Type B pancreatic cell (in vitro differentiated cells): ENCODE data around the gene CAPN14. TPM values are rescaled to one million over a fixed set of nuclear protein-coding genes. Genes with fewer than 3 reads are reported as not detected.

ENCODE experiments used
- DNase-seq: peaks from one replicate; pipeline ENCODE4 v3.0.0; 2021; ENCODE audit warnings: mixed read lengths; ENCODE audit not compliant: unreplicated experiment; ENCODE audit errors: extremely low spot score
- H3K27ac Mint-ChIP-seq: 2 replicates; pipeline ENCODE4 v1.8.0; 2021; ENCODE audit warnings: mild to moderate bottlenecking, mixed read lengths
- H3K27me3 Mint-ChIP-seq: 2 replicates; pipeline ENCODE4 v1.8.0; 2021; ENCODE audit warnings: mixed read lengths
- H3K36me3 Mint-ChIP-seq: 2 replicates; pipeline ENCODE4 v1.8.0; 2021; ENCODE audit warnings: mixed read lengths
- H3K4me1 Mint-ChIP-seq: one replicate; pipeline ENCODE4 v1.8.0; 2021; ENCODE audit warnings: mixed read lengths; ENCODE audit not compliant: unreplicated experiment
- H3K4me3 Mint-ChIP-seq: 2 replicates; pipeline ENCODE4 v1.8.0; 2021; ENCODE audit warnings: mild to moderate bottlenecking, mixed read lengths
- H3K9me3 Mint-ChIP-seq: 2 replicates; pipeline ENCODE4 v1.8.0; 2021; ENCODE audit warnings: mixed read lengths
- total RNA-seq: library from RNA; stranded (reverse); gene quantifications from 2 replicates; pipeline ENCODE4 v1.2.1, GENCODE V29; 2021; ENCODE audit warnings: low replicate concordance
- TF ChIP-seq, protein P1 (sequence below): fragments of 200-600 bp; sonication (generic); conservative IDR thresholded peaks from 2 replicates; pipeline ENCODE4 v1.5.0; 2021; ENCODE audit warnings: antibody characterized with exemption, mild to moderate bottlenecking

CAPN14 gene
- total RNA-seq, 1 donor from 2014 or later, result 0.39 TPM

DNA sequence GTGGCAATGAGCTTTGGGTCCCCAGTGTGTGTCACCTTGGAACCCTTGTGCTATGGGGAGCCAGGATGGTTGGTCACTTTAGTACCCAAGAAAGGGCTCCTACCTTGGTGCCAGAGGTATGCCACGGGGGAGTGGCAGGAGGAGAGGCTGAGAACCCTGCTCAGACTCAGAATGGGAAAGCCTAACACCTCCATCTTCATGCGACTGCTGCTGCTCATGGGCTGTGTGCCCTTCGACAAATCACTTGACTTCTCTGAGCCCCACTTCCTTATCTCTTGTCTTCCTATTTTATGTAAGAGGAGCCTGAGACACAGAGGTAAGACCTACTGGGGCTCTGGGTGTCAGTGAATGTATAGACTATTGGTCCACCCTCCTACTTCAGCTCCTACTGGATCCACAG, 41.8 kb upstream of the CAPN14 start:
- Mint-ChIP-seq H3K9me3 (no peaks in the 10 kb centered on the region), H3K27ac (no peak overlapping the region), H3K4me1 (no peaks in the 10 kb centered on the region), H3K4me3 (no peak overlapping the region), H3K27me3 (no peaks in the 10 kb centered on the region), H3K36me3 (peaks cover 4% of the 10 kb centered on the region)
- DNase-seq, result no peak
- TF ChIP-seq, protein P1, sequence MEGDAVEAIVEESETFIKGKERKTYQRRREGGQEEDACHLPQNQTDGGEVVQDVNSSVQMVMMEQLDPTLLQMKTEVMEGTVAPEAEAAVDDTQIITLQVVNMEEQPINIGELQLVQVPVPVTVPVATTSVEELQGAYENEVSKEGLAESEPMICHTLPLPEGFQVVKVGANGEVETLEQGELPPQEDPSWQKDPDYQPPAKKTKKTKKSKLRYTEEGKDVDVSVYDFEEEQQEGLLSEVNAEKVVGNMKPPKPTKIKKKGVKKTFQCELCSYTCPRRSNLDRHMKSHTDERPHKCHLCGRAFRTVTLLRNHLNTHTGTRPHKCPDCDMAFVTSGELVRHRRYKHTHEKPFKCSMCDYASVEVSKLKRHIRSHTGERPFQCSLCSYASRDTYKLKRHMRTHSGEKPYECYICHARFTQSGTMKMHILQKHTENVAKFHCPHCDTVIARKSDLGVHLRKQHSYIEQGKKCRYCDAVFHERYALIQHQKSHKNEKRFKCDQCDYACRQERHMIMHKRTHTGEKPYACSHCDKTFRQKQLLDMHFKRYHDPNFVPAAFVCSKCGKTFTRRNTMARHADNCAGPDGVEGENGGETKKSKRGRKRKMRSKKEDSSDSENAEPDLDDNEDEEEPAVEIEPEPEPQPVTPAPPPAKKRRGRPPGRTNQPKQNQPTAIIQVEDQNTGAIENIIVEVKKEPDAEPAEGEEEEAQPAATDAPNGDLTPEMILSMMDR, result no peak

DNA sequence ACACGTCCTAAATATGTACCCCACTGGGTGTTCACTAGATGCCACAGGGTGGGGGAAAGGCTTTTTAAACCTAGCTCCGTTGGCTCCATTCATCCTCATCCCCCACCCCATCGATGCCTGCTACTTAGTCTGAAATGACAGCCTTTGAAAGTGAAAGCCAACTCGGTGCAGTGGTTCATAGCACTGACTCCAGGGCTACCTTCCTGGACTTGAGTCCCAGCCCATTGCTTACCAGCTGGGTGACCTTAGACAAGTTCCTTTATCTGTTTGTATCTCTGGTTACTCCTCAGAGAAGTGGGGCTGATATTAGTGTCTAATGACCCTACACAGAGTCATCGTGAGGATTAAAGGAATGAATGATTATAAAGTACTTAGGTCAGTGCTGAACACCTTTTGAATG, 41.0 kb upstream of the CAPN14 start:
- H3K4me3 Mint-ChIP-seq, result no peak overlapping the region
- H3K36me3 Mint-ChIP-seq, result peaks cover 4% of the 10 kb centered on the region
- H3K27me3 Mint-ChIP-seq, result no peaks in the 10 kb centered on the region
- DNase-seq, result no peak
- H3K9me3 Mint-ChIP-seq, result no peaks in the 10 kb centered on the region
- TF ChIP-seq, protein P1, result no peak
- H3K27ac Mint-ChIP-seq, result no peak overlapping the region
- no peaks in the 10 kb centered on the region for H3K4me1 Mint-ChIP-seq

DNA sequence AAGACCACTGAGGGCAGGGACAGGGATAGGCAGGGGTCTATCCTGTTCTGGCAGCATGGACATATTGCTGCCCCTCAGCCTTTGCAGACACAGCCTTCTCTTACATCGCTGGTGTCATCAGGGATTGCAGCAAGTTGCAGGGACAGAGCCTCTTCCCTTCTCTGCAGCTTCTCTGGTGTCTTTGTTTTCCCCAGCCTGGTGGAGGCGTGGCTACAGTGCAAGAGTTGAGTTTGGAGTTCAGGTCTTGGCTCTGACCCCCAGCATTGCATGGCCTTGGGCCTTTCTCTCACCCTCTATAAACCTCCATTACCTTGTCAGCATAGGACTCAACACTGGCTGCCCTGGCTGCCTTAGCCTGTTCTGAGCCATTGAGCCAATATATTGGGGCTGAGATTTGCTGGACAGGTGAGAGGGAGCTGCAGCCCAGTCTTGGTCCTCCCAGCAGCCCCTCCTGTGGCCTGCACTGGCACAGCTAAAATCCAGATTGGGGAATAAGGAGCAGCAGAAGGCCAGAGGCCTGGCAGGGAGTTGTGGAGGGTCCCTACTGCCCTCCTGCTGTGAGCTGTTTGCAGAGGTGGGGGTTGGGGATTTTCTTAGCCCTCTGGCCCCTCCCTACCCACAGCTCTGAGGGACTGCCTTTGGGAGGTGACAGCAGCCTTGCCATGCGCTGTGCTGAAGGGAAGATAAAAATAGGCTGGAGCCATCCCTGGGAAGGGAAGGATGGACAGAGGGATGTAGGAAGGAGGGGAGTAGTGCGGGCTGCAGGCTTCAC, 39.5 kb upstream of the CAPN14 start:
- H3K36me3 Mint-ChIP-seq, result peaks cover 4% of the 10 kb centered on the region
- no peaks in the 10 kb centered on the region for H3K27me3 Mint-ChIP-seq
- TF ChIP-seq, protein P1, result no peak
- no peak for DNase-seq
- no peak overlapping the region for H3K27ac Mint-ChIP-seq
- H3K9me3 Mint-ChIP-seq, result no peaks in the 10 kb centered on the region
- no peaks in the 10 kb centered on the region for H3K4me1 Mint-ChIP-seq
- no peak overlapping the region for H3K4me3 Mint-ChIP-seq

DNA sequence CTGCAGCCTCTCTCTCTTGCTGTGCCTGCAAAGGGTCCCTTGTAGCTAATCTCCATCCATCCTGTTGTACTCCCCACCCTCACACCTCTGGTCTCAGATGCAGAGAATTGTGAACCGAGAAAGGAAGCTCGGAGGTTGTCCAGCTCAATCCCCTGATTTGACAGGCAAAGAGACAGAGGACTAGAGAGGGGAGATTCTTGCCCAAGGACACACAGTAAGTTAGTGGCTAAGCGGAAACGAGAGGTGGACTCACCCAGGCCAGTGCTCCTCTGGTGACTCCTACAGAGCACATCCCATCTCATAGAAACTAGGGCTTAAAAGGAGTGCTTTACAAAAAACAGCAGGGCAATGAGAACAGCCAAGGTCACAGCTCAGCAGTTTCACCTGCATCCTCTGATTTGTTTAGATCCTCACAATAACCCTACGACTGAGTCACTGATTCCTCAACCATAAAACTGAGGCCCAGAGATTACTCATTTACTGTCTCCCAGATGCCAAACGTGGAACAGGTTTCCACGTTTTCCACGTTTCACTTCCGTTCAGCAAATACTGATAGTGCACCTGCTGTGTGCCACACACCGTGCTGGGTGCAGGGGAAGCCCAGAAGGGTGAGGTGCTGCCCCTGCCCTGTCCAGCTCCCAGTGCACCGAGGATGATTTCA, 38.7 kb upstream of the CAPN14 start:
- no peaks in the 10 kb centered on the region for H3K9me3 Mint-ChIP-seq
- H3K27ac Mint-ChIP-seq, result no peak overlapping the region
- H3K27me3 Mint-ChIP-seq, result no peaks in the 10 kb centered on the region
- no peak overlapping the region for H3K4me3 Mint-ChIP-seq
- DNase-seq, result no peak
- no peaks in the 10 kb centered on the region for H3K4me1 Mint-ChIP-seq
- TF ChIP-seq, protein P1, result no peak
- peaks cover under 1% of the 10 kb centered on the region for H3K36me3 Mint-ChIP-seq

DNA sequence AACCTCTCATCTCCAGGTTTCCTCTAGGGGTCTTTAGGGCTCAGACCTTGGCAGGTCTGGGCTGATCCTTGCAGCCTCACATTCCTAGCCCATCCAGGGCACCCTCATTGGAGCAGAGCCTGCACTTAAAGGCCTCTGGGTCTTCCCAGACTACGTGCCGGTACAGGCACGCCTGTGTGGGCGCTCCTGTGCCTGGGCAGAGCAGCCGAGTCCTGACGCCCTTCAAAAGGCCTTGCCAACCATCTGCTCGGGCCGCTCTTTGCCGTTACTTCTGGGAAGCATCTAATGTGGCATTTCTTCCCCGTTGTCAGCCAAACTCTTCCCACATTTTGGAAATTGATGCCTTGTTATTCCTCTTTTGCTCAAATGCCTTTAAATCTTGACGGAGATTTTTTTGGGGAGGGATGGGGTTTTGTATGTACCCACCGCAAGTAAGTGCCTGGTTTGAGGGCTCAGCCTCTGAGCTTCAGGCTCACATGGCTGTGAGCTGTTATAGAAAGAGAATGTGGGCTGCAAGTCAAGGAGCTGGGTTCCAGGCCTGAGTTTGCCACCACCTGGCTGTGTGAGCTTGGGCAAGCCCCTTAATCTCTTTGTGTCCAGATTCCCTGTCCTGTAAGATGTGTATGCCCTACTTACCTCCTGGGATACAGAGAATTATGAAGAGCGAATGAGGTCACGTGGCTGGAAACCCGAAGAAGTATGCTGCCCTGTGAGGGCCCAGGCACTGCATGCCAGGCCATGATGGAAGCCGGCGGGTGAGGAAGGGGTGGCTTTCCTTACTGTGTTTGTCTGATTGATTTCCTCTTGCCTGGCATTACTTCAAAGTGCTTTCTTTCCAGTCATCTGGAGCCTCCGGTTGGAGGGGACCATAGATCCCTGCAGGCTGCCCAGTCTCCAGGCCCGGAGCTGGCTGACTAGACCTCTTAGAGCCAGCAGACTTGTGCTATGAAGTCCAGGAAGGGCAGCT, 37.2 kb upstream of the CAPN14 start:
- no peaks in the 10 kb centered on the region for H3K9me3 Mint-ChIP-seq
- no peak overlapping the region for H3K27ac Mint-ChIP-seq
- H3K4me1 Mint-ChIP-seq, result no peaks in the 10 kb centered on the region
- H3K4me3 Mint-ChIP-seq, result no peak overlapping the region
- TF ChIP-seq, protein P1, result no peak
- DNase-seq, result no peak
- no peaks in the 10 kb centered on the region for H3K36me3 Mint-ChIP-seq
- no peaks in the 10 kb centered on the region for H3K27me3 Mint-ChIP-seq
